Uterus (tissue), 2 donors: ENCODE results near the gene MTCP1.

Experiments used
- POLR2A ChIP-seq, 2 donors: fragments of 450-650 bp; IDR thresholded peaks; one replicate each; pipeline ENCODE4 v1.6.1; 2016; ENCODE audit warnings: antibody characterized with exemption in 2 of 2, mild to moderate bottlenecking in 1 of 2, moderate library complexity in 1 of 2
- TF ChIP-seq, protein P1 (sequence below), 4 experiments: fragments of 200-600 bp in 2 of 4; fragments of 450-650 bp in 2 of 4; sonication (generic) in 2 of 4; IDR thresholded peaks; one replicate each; pipeline ENCODE4 v1.5.1; 2016 to 2019; ENCODE audit warnings: antibody characterized with exemption in 4 of 4, mild to moderate bottlenecking in 2 of 4, moderate library complexity in 1 of 4

DNA sequence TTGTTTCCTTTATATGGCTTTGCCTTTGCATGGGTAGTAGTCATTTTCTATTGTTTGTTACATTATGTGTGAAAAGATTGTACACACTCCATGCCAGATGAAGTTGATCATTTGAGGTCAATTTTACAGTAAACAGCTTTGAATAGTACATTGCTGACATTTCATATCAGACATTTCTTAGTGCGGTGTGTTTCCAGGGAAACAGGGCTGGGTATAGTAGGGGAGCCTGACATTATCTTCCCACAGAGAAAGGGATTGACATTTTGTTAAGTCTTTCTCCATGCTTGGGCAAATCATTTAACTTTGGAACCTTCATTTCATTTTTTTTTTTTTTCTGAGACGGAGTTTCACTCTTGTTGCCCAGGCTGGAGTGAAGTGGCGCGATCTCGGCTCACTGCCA is 39.3 kb downstream of the MTCP1 start:
- TF ChIP-seq POLR2A (IDR thresholded peaks at IDR 0.05) = no peak
- TF ChIP-seq, protein P1, sequence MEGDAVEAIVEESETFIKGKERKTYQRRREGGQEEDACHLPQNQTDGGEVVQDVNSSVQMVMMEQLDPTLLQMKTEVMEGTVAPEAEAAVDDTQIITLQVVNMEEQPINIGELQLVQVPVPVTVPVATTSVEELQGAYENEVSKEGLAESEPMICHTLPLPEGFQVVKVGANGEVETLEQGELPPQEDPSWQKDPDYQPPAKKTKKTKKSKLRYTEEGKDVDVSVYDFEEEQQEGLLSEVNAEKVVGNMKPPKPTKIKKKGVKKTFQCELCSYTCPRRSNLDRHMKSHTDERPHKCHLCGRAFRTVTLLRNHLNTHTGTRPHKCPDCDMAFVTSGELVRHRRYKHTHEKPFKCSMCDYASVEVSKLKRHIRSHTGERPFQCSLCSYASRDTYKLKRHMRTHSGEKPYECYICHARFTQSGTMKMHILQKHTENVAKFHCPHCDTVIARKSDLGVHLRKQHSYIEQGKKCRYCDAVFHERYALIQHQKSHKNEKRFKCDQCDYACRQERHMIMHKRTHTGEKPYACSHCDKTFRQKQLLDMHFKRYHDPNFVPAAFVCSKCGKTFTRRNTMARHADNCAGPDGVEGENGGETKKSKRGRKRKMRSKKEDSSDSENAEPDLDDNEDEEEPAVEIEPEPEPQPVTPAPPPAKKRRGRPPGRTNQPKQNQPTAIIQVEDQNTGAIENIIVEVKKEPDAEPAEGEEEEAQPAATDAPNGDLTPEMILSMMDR (IDR thresholded peaks at IDR 0.05) = no peak
